ENCODE data around the gene NFIA.

NFIA gene

GRCh38 chr1:61082311-61083012, at the start of gene NFIA:
Gene NFIA, plus strand, starts transcription at chr1:61082561.
- peak; percentile 75 for DNase-seq

GRCh38 chr1:61035880-61036279, 46.5 kb upstream of the NFIA start:
- no peak for DNase-seq

- no peak for DNase-seq
Observed at GRCh38 chr1:61042466-61043009, 39.8 kb upstream of the NFIA start.

GRCh38 chr1:61043010-61043820, 39.1 kb upstream of the NFIA start:
- peak; percentile 62 for DNase-seq

- no peak for DNase-seq
Observed at GRCh38 chr1:61046434-61046833, 35.9 kb upstream of the NFIA start.

GRCh38 chr1:61047061-61047460, 35.3 kb upstream of the NFIA start:
- no peak for DNase-seq

GRCh38 chr1:61049850-61050540, 32.4 kb upstream of the NFIA start:
- peak; percentile 98 for DNase-seq

GRCh38 chr1:61050541-61051442, 31.6 kb upstream of the NFIA start:
- DNase-seq = peak; percentile 63

GRCh38 chr1:61051443-61051718, 31.0 kb upstream of the NFIA start:
- no peak for DNase-seq

- DNase-seq = no peak
Observed at GRCh38 chr1:61051719-61052394, 30.5 kb upstream of the NFIA start.

- peak; percentile 49 for DNase-seq
Observed at GRCh38 chr1:61052395-61053225, 29.8 kb upstream of the NFIA start.

GRCh38 chr1:61053226-61053711, 29.1 kb upstream of the NFIA start:
- no peak for DNase-seq

- peak; percentile 65 for DNase-seq
Observed at GRCh38 chr1:61053712-61054600, 28.4 kb upstream of the NFIA start.

GRCh38 chr1:61054601-61054993, 27.8 kb upstream of the NFIA start:
- DNase-seq = no peak

- no peak for DNase-seq
Observed at GRCh38 chr1:61055110-61055614, 27.2 kb upstream of the NFIA start.

GRCh38 chr1:61056196-61056572, 26.2 kb upstream of the NFIA start:
- no peak for DNase-seq

GRCh38 chr1:61056573-61057439, 25.6 kb upstream of the NFIA start:
- DNase-seq = peak; percentile 72

- peak; percentile 54 for DNase-seq
Observed at GRCh38 chr1:61058483-61059245, 23.7 kb upstream of the NFIA start.

Data from OCI-M1 (cell line).